GM10248 (cell line): ENCODE results near the gene STAT5A.

ENCODE experiments used
- CTCF ChIA-PET: fragments of 300-600 bp; sonication (Branson Sonifier 250); formaldehyde crosslinking; extraction: SDS; loops from one replicate; lab custom pipeline; 2021; ENCODE audit warnings: antibody characterized with exemption; lab: Yijun Ruan, JAX
- POLR2A ChIA-PET: fragments of 350-650 bp; sonication (Branson Sonifier 250); formaldehyde crosslinking; extraction: SDS; loops from one replicate; lab custom pipeline; 2020; ENCODE audit warnings: antibody characterized with exemption; lab: Yijun Ruan, JAX
- DNase-seq: peaks from one replicate; pipeline ENCODE4 v3.0.0; 2012; ENCODE audit errors: extremely low spot score
- CTCF ChIP-seq: IDR thresholded peaks from 2 replicates; pipeline ENCODE4 v1.5.1; 2012; ENCODE audit warnings: mild to moderate bottlenecking, low read depth; ENCODE audit errors: extremely low read depth, missing control alignments, control extremely low read depth

The STAT5A gene

GRCh38 chr17:42312285-42313130, 24.2 kb downstream of the STAT5A start:
- ChIA-PET CTCF (interaction anchor here (0.7 to 31.0 kb wide), 26 partner anchors 10 to 287 kb away, joined by 3 to 890 read pairs (median 4); partner anchors contain the start of genes CAVIN1, KCNH4, STAT3 and STAT5A), POLR2A (interaction anchor here (0.6 to 1.5 kb wide), 5 partner anchors 9 to 98 kb away, joined by 3 to 12 read pairs (median 6); partner anchors contain the start of gene STAT3)
- DNase-seq: peak; percentile 82
- peak; percentile 76 for TF ChIP-seq CTCF

DNA sequence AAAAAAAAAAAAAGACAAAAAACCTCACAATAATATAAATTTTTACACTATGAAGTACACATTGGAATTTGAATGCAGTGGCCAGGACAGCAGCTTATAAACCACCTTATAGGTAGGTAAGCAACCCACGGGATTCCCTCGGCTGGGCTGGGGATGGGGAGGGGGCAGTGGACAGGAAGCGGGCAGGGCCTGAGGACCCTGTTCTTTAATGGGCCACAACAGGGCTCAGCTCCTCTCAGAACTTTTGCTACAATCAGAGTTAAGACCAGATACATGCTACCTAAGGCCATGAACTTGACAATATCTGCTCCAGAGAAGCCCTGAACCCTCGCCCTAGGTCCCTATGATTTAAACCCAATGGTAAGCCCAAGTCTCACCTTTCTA, 25.1 kb downstream of the STAT5A start:
- no peak for DNase-seq
- CTCF ChIA-PET: interaction anchor here (0.9 to 31.0 kb wide), 13 partner anchors 10 to 217 kb away, joined by 3 to 890 read pairs (median 4); partner anchors contain the start of genes CAVIN1, STAT3 and STAT5A
- no peak for TF ChIP-seq CTCF
- POLR2A ChIA-PET: interaction anchor here (0.6 to 1.1 kb wide), 2 partner anchors 75 to 83 kb away, joined by 3 to 4 read pairs; no protein-coding TSS in a partner anchor

DNA sequence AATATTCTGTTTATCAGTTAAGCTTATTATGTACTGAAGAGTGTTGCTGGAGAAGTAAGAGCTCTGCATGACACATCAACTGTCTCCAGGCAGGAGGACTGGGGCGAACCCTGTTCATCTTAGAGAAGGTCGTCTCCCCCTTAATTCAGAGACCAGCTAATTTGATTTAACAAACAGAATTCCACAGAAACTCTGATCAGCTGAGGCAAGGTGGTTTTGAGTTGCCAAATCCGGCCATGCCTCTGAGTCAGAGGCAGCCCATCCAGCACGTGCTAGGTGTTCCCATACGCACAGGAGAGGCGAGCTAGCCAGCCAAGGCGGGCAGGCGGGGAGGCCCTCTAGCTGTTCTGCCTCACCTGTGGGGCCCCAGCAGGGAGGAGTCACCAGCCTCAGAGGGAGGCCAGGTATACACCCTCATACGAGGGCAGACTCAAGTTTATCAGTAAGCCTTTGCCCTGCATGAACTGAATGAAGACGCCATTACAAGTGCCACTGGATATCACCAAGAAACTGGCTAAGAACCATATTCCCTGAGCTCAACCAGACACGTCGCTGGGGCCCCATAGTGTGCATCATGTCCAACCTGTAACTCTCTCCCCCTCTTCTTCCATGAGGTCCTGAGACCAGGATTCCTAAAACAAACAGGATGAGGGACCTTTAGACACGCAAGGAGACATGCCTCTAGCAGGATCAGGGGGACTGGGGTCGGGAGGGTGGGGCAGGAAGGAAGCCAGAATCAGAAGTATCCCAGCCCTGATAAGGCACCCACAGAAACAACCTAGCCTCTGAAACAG, 25.7 kb downstream of the STAT5A start:
- CTCF ChIA-PET: interaction anchor here (0.9 to 31.0 kb wide), 12 partner anchors 9 to 216 kb away, joined by 3 to 890 read pairs (median 6); partner anchors contain the start of genes CAVIN1, STAT3 and STAT5A
- POLR2A ChIA-PET: interaction anchor here (0.7 to 1.1 kb wide), 3 partner anchors 19 to 349 kb away, joined by 3 to 6 read pairs (median 6); no protein-coding TSS in a partner anchor
- no peak for TF ChIP-seq CTCF
- DNase-seq: no peak

DNA sequence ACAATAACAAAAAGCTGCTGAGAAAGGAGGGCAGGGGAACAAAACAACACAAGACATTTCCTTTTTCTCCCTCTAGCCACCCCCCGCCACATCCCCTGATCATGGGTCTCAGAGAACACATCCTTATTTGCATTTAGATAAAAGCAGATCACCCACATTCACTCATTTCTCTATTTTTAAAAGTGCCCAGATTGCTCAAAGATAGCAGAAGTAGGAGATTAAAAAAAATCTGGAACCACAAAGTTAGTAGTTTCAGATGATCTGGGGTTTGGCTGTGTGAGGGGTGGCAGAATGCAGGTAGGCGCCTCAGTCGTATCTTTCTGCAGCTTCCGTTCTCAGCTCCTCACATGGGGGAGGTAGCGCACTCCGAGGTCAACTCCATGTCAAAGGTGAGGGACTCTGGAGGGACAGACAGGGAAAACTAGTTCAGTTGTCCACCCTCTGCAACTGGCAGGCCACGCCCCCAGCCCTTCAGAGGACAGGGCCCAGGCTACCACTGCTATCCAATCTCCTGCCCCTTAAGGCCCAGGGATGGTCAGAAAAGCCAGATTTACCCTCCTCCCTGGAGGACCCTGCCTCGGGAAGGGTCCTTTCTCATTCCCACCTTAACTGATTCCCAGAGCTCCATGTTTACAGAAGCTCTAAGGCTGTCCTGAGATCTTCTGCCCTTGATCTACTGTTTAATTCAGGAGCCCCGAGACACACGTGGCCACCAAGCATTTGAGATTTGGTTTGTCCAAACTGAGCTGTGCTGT, 27.3 kb downstream of the STAT5A start:
- ChIA-PET POLR2A (interaction anchor here (0.6 to 0.7 kb wide), 3 partner anchors 12 to 157 kb away, joined by 3 to 5 read pairs (median 3); no protein-coding TSS in a partner anchor), CTCF (interaction anchor here (1.2 to 31.0 kb wide), 4 partner anchors 8 to 87 kb away, joined by 3 to 890 read pairs (median 44); partner anchors contain the start of gene STAT3)
- TF ChIP-seq CTCF: no peak
- DNase-seq: no peak

DNA sequence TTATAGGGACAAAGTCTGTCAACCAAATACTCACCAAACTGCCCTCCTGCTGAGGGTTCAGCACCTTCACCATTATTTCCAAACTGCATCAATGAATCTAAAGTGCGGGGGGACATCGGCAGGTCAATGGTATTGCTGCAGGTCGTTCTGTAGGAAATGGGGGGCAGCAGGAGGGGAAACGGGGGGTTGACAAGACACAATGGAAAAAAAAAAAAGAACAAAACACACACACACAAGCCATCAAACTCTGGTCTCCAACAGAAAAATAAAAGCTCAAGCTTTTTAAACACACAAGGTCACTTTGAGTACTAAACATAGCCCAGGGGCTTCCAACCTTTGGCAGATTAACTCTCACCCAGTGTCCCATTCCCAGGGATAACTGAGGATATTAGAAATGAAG, 28.5 kb downstream of the STAT5A start:
- TF ChIP-seq CTCF: no peak
- POLR2A ChIA-PET: interaction anchor here (0.7 kb wide), 1 partner anchor 13 kb away, joined by 3 read pairs; no protein-coding TSS in a partner anchor
- CTCF ChIA-PET: interaction anchor here (0.7 to 31.0 kb wide), 3 partner anchors 21 to 210 kb away, joined by 3 to 890 read pairs (median 4); partner anchors contain the start of gene STAT3
- DNase-seq: no peak
